ENCODE measurements around the gene TDG.

GRCh38 chr12:103969391-103969790 is 3.7 kb downstream of the TDG start:
- TF ChIP-seq CTCF (IDR thresholded peaks at IDR 0.05 in 4 of 5, conservative IDR thresholded peaks at IDR 0.05 in 1 of 5) (no peak), POLR2A (IDR thresholded peaks at IDR 0.05) (no peak)

Measured in gastrocnemius medialis (tissue), 4 donors.